ENCODE data around the gene DEGS1.

DNA sequence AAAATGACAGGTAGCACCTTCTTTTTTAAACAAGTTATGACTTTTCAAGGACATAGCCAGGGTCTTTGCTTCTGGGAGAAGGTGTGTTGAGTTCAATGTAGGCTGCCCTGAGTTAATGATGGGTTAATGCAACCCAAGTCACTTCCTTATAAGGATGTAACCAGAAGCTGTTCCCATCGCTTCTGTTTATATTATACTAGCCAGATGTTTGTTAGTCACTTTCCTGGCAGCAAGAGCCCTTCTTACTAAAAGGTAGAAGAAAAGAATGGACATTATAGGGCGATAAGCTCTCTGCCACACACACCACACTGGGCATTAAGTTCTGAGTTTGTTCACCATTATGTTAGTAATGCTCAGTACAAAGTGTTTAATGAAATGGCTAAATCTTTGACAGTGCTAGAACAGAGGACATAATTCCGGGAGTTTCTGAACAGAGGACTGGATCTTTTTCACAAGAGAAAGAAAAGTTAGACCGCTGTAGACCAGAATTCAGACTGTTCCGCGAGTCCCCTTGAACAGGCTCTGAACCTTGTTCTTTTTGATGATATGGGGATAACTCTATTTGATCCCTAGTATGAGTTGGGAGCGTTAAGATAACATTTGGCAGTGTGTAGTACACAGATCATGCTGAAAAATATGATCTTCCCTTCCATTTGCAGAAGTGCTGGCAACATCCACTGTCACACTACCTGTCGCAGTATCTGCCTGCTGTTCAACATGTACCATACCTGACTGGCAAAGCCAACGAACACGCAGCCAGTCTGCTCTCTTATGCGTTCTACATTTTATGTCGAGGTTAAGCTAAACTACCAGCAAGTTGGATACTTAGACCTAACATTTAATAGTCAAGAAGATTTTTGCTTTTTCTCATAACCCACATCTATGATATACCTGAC is 41.0 kb downstream of the DEGS1 start:
- TF ChIP-seq, protein P1, sequence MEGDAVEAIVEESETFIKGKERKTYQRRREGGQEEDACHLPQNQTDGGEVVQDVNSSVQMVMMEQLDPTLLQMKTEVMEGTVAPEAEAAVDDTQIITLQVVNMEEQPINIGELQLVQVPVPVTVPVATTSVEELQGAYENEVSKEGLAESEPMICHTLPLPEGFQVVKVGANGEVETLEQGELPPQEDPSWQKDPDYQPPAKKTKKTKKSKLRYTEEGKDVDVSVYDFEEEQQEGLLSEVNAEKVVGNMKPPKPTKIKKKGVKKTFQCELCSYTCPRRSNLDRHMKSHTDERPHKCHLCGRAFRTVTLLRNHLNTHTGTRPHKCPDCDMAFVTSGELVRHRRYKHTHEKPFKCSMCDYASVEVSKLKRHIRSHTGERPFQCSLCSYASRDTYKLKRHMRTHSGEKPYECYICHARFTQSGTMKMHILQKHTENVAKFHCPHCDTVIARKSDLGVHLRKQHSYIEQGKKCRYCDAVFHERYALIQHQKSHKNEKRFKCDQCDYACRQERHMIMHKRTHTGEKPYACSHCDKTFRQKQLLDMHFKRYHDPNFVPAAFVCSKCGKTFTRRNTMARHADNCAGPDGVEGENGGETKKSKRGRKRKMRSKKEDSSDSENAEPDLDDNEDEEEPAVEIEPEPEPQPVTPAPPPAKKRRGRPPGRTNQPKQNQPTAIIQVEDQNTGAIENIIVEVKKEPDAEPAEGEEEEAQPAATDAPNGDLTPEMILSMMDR (IDR thresholded peaks at IDR 0.05 in 2 of 3, conservative IDR thresholded peaks at IDR 0.05 in 1 of 3; ENCODE audit: control insufficient read depth in 2 of 3, extremely low read depth in 1 of 3, insufficient read depth in 1 of 3, low read depth in 3 of 3, low read length in 3 of 3): no peak
- TF ChIP-seq SMC3 (IDR thresholded peaks at IDR 0.05; ENCODE audit: borderline replicate concordance, low read length) (no peak), EP300 (IDR thresholded peaks at IDR 0.05; ENCODE audit: borderline replicate concordance in 1 of 2, control insufficient read depth in 1 of 2, low read depth in 2 of 2, low read length in 2 of 2) (no peak), POLR2A (IDR thresholded peaks at IDR 0.05; ENCODE audit: low read depth, low read length) (no peak), MYC (IDR thresholded peaks at IDR 0.05; ENCODE audit: insufficient read depth, insufficient read length, insufficient replicate concordance, low read length, severe bottlenecking) (no peak)
